Heart left ventricle (tissue), 16 donors: ENCODE measurements around the gene GTPBP8. TPM values are rescaled to one million over a fixed set of nuclear protein-coding genes. Genes with fewer than 3 reads are reported as not detected.

ENCODE experiments used
- ATAC-seq, 4 donors: fragments of 200-7000 bp; cut with Tn5 transposase; one replicate each; pipeline ENCODE4 v1.9.1; 2020 to 2022; ENCODE audit warnings: moderate library complexity in 4 of 4, mild to moderate bottlenecking in 3 of 4, moderate number of reproducible peaks in 1 of 4
- DNase-seq, 5 donors: peaks; one replicate each; pipeline ENCODE4 v3.0.0-alpha.2; 2020
- H3K27ac ChIP-seq, 12 donors: fragments of 200-600 bp; sonication (generic) in 4 of 12; one replicate each; pipeline versions ENCODE4 v1.5.0 to v1.8.0; 2016 to 2022; ENCODE audit warnings: mild to moderate bottlenecking in 2 of 12
- H3K27me3 ChIP-seq, 9 donors: fragments of 200-600 bp; sonication (generic) in 2 of 9; one replicate each; pipeline versions ENCODE4 v1.5.1 to v1.8.0; 2016 to 2022; ENCODE audit warnings: mild to moderate bottlenecking in 3 of 9
- H3K36me3 ChIP-seq, 9 donors: fragments of 200-600 bp; sonication (generic) in 2 of 9; one replicate each; pipeline versions ENCODE4 v1.5.0 to v1.8.0; 2018 to 2022; ENCODE audit warnings: mild to moderate bottlenecking in 2 of 9
- H3K4me1 ChIP-seq, 12 donors: fragments of 200-600 bp; sonication (generic) in 4 of 12; one replicate each; pipeline versions ENCODE4 v1.5.0 to v1.8.0; 2016 to 2022; ENCODE audit warnings: mild to moderate bottlenecking in 3 of 12
- H3K4me3 ChIP-seq, 12 donors: fragments of 200-600 bp; sonication (generic) in 4 of 12; one replicate each; pipeline versions ENCODE4 v1.5.0 to v1.8.0; 2017 to 2022; ENCODE audit warnings: mild to moderate bottlenecking in 9 of 12, moderate library complexity in 4 of 12
- H3K9me3 ChIP-seq, 12 donors: fragments of 200-600 bp; sonication (generic) in 4 of 12; one replicate each; pipeline versions ENCODE4 v1.5.0 to v1.8.0; 2016 to 2022; ENCODE audit warnings: mild to moderate bottlenecking in 1 of 12
- CTCF ChIP-seq, 12 donors: fragments of 200-600 bp; sonication (generic) in 4 of 12; IDR thresholded peaks; one replicate each; pipeline versions ENCODE4 v1.5.0 to v1.8.0; 2018 to 2022; ENCODE audit warnings: antibody characterized with exemption in 12 of 12, mild to moderate bottlenecking in 5 of 12
- POLR2A ChIP-seq, 2 donors: fragments of 450-650 bp; IDR thresholded peaks; one replicate each; pipeline ENCODE4 v1.6.1; 2017; ENCODE audit warnings: antibody characterized with exemption in 2 of 2, mild to moderate bottlenecking in 2 of 2, moderate library complexity in 2 of 2
- WGBS, 4 donors: extraction: QIAGEN DNeasy Blood & Tissue Kit in 2 of 4; methylation state at CpG; one replicate each; pipeline versions ENCODE4 v1.1.5 to v1.1.7; 2013 to 2018; 5-methylcytosine and 5-hydroxymethylcytosine counted together
- intact Hi-C, 10 donors: fragments of 100-400 bp; cut with DNase I; formaldehyde crosslinking; loops; one replicate each; pipeline versions ENCODE4 v1.11.1 to v1.14.2; 2022
- polyA plus RNA-seq, 2 donors: library from polyadenylated mRNA; stranded (reverse); fragments of 200-250 nt; gene quantifications; one replicate each; pipeline ENCODE4 v1.2.3, GENCODE V29; 2013
- total RNA-seq, 9 donors: library from RNA; depleted of rRNA in 2 of 9; stranded (reverse); fragments of >200 nt in 2 of 9; fragmentation: NEBNext Ultra II Directional in 3 of 9; extraction: Animal tissue kit (Norgen Biotek cat#: 25700) in 3 of 9; gene quantifications; one replicate each; pipeline versions ENCODE4 v1.1.0 to v1.2.4, GENCODE V29; 2016 to 2023
- donor health status: ischemic (EF 13 %, LVEDD 7.1; RV severe dilation, severe dysfunction).
- donor health status: healthy with polysubstance abuse.
- donor health status: DM: no; HTN: yes; CAD: no.
- donor health status: DM: no; HTN: no; CAD: no.
- donor health status: ischemic (EF 25% LVEDD 6.9; RV normal size, moderate dysfunction).
- donor health status: ischemic (EF 25% LVEDD 5.7; RV mildly dilated, moderate dysfunction).
- donor health status: healthy.
- donor health status: DM: yes; HTN: yes; CAD: no.
- donor health status: ischemic (EF 35%, LVEDD 5.7; RV mildly dilated, moderate dysfunction).
- donor health status: nonischemic (EF 11% LVEDD 7.7; RV severe dilation, severe dysfunction).
- donor health status: DM: yes; HTN: yes; CAD: no.
- donor health status: PGD.
- donor health status: ischemic (EF 29% LVEDD 5.4; RV normal size, mild dysfunction).
- donor health status: nonischemic (EF 23%, LVEDD 6.1; RV moderate dilation, normal function).

GTPBP8 gene
- total and polyA plus RNA-seq, 11 donors = 9.8 to 52.2 (median 24.3) TPM

DNA sequence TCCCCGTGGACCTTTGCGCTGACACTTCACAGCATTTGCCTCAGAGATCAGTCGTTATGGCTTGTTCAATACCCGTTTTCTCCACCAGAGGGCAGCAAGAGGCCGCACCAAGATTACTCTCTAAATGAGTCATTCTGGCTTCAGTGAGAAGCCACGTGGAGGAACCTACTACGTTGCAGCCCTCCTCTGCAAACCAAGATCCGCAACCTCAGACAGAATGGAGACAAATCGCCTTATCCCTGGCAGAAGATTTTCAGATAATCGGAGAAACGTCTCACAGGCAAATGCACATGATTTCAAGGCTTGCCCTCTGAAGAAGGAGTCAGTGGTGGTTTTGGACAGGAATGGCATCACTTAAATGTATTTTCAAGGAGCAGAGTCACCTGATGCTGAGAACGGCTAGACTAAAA lies 60.5 kb downstream of the GTPBP8 start:
- Histone ChIP-seq H3K36me3 (no peaks in the 10 kb centered on the region), H3K27me3 (no peaks in the 10 kb centered on the region), H3K4me3 (peak overlapping the region in 1 of 12 donors; percentile 27), H3K4me1 (peaks cover 0 to 31% (median 5%) of the 10 kb centered on the region in 12 donors), H3K27ac (peak overlapping the region in 2 of 12 donors; percentile 31 to 71), H3K9me3 (no peaks in the 10 kb centered on the region)
- 7 to 11% (median 9%) methylated on average over 12 of the region's 12 CpGs for WGBS, 4 donors
- intact Hi-C loops = loop anchor here in 9 of 10 donors (1.0 to 10.0 kb wide), 8 partner anchors 81 to 576 kb away; no protein-coding TSS in a partner anchor
- peak; percentile 72 to 83 (median 74) for DNase-seq
- peak; percentile 91 to 96 (median 95) for ATAC-seq
- TF ChIP-seq CTCF (IDR thresholded peaks at IDR 0.05) (peak; percentile 87 to 98 (median 96)), POLR2A (IDR thresholded peaks at IDR 0.05) (no peak)

Other genes starting within 250 kb of the GTPBP8 start
- not detected for gene CD200R1L, start 144.1 kb upstream of the GTPBP8 start, total RNA-seq
- not detected for gene CD200R1L, start 144.1 kb upstream of the GTPBP8 start, polyA plus RNA-seq
- gene CD200R1, start 15.9 kb upstream of the GTPBP8 start, total RNA-seq = 1 to 10 TPM in 3 of 9 donors, under 1 TPM in 6; 0.23 to 4.6 (median 0.70) TPM
- gene CD200R1, start 15.9 kb upstream of the GTPBP8 start, polyA plus RNA-seq = under 1 TPM; 0.08 to 0.19 TPM
- 10 to 100 TPM in 1 of 9 donors, 1 to 10 TPM in 8; 3.1 to 12.2 (median 6.0) TPM for gene BOC, start 220.6 kb downstream of the GTPBP8 start, total RNA-seq
- 1 to 10 TPM; 1.9 to 2.0 TPM for gene BOC, start 220.6 kb downstream of the GTPBP8 start, polyA plus RNA-seq